NCI-H1694 treated with DMSO at 0.1 percent for 48 hours (cell line): ENCODE measurements around the gene ANKFN1.

Experiments used
- DNase-seq: peaks from one replicate; lab custom pipeline; 2025; lab: John Stamatoyannopoulos, UW

The ANKFN1 gene

DNA sequence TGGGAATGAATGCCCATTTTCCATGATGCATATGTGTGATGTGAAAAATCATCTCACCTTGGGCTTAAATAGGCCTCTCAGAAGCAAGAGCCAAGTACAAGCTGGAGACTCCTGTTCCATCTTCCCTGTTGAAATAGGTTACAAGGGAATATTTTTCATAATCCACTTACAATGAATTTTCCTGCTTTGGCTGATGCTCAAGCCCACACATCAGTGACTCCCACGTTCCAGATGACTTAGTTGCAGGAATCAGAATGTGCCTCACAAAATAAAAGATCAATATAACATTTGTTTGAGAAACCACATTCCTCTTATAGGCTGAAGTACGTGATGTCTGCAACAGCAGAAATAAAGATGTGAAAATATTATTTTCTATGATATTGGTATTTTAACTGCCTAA is 24.1 kb downstream of the ANKFN1 start:
- DNase-seq: no peak

DNA sequence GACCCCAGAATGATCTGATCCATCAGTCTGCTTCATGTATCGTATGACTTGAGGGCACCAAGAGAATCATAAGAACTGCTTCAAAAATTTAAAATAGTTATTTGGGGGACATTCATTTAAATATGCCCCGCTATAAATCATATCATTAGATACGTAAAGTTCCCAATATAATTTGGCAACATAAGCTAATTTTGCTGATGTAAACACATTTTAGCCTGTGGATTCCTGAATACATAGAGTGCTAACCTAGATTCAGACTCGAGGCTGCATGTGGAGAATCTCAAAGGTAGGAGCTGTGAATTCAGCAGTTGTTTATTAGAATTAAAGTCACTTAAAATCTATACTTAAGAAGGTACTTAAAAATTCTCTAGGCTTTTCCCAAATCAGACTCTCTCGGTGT is 24.9 kb downstream of the ANKFN1 start:
- no peak for DNase-seq

DNA sequence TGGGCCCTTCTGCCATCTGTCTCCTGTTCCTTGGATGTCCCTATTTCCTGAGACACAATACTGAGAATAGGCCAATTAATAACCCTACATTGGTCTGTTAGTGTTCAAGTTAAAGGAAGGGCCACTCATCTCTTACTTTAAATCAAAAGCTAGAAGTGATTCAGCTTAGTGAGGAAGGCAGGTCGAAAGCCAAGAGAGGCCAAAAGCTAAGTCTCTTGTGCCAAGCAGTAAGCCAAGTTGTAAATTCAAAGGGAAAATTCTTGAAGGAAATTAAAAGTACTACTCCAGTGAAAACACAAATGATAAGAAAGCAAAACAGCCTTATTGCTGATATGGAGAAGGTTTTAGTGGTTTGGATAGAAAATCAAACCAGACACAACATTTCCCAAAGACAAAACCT is 28.8 kb downstream of the ANKFN1 start:
- no peak for DNase-seq

DNA sequence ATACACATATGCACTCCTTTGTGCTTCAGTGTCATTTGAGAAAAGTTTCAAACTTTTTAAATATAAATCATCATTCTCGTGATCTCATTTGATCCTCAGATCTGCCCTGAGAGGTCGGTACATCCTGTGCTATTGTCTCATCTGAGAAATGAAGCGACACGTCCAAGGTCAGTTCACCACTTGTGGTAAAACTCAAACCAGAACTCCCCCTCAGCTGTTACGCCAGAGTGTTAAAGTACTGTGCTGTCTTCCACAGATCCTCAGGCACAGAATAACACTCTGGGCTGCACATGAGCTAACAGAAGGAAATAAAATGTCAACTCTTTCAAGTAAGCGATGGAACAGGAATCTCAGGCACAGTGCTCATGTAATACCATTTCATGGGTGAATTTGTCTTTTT is 31.4 kb downstream of the ANKFN1 start:
- no peak for DNase-seq

DNA sequence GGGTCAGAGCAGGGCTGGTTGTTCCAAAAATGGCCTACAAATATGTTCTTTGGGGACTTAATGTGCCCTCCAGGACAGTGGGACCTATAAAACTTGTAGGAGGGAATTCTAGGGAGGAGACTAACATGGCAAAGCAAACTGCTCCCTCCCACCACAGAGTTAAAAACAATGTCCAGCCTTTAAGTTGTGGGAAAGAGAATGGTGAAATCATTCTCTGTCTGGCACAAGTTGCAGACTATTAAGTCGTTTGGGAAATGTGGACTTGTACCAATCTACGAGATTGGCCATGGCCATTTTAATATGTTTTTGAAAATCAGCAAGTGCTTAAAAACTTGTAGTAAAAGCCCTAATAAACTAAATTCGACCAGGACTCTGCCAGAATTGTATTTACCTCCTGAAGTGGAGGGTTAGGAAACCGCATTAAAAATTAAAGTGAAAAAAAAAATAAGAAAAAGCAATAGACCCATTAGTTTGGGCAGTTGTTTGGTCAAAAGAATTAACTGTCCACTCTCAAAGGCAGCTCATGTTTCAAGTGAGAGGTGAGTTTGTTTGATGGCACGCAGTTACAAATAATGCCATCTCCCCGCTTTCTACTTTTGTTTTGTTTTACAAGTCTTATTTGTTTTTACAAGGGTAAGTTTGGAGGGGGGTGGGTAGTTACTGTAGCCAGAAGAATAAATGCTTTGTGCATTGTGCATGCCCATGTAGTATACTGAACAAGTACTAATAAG is 32.4 kb downstream of the ANKFN1 start:
- DNase-seq: no peak

DNA sequence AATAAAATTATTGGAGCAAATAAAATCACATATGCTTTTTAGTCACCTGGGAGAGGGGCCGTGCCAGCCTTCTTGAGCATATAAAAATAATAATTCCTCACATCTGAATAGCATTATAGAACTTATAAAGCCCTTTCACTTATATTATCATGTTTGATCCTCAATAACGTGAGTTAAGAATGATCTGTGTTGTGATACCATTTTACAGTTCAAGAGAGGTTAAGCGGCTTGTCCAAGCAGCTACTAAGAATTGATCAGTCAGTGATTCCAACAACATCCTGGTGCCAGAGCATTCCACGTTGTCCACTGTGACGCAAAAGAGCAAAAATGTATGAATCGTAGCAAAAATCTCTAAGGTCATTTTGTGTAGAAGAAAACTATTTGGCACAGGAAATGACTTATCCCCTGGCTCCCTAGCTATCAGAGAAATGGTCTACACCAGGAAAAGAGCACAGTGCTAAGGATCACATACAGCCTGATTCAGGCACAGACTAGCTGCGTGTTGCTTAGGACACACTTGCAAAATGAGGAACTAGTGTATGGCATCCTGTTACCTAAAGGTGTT is 33.0 kb downstream of the ANKFN1 start:
- no peak for DNase-seq

DNA sequence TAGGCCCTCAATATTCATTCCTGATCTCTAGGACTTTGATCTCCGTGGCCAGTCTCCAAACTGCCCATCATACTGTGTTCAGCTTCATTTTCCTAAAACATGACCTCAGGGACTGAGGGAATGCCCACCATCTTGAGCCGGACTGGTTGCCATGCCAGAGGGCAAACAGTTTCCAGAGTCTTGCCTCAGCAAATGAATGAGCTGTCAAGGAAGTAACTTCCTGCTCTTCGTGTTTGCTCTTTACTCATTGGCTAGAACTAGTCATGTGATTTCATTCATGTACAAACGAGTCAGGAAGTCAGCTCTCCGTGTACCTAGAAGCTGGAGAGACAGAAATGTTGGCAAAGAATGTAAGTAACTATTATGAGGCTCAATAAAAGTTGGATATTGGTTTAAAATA is 50.2 kb downstream of the ANKFN1 start:
- DNase-seq: no peak

DNA sequence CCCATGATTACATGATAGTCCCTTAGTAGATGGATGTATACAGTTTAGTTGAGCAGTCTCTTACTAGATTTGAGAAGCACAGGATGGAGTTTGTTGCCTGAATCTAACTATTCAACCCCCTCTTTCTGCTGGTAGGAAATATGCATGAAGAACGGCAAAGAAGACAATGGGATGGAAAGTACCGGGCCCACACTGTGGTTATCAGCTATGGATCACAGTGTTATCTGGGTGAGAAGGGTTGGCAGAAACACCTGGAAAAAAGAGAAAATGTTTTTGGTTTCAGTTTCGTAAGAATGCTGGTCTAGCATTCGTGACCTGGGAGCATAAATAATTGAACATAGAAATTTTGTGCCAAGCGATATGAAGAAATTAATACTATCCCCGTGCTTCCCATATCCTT is 53.1 kb downstream of the ANKFN1 start:
- no peak for DNase-seq

DNA sequence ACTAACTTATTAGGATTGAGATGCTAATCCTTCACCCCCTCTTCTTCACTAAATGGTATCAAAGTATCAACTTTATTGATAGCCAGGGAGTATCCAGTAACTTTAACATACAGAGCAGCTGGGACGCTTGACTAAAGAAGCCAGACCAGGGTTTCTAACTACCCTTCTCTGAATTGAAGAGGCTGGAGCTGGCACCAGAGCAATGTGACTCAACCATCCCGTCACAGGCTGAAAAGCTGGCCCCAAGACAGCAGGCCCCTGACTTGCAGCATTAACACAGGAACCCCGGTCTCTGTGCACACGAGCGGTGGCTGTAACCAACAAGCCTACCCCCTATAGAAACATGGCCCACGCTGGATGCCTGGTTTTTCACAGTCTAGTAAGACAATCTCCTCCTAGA is 59.8 kb downstream of the ANKFN1 start:
- DNase-seq: no peak

DNA sequence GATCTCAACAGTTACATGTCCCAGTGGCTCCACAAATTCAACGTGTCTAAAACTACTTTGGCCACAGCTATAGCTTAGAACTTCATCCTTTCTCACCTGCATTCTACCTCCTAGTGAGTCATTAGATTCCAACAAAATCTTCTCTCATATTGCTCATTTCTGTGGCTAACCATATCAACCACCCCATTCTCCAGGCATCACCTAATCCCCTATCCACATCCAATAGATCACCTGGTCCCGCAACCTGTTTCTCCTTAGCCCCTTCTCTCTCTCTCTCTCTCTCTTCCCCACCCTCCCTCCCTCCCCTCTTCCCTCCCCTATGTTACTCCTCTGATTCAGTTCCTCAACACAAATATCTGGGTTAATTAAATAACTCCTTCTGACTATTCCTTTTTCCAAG is 64.6 kb downstream of the ANKFN1 start:
- no peak for DNase-seq

DNA sequence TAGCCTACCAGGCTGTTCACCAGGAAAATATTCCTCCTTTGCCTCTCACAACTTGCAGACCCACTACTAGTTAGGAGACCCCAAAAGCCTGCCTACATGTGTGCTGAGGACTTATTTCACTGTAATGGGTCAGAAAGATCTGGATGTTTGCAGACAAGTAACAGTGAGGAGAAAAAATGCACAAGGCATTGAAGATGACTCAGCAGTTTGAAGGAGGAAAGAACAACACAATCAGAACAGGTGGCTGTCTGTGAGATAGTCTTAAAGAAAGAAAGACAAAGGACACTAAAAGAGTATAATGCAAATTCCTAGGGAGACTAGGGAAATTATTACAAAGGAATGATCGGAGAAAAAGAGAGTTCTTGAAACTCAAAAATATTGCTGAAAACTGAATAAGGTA is 69.0 kb downstream of the ANKFN1 start:
- no peak for DNase-seq

DNA sequence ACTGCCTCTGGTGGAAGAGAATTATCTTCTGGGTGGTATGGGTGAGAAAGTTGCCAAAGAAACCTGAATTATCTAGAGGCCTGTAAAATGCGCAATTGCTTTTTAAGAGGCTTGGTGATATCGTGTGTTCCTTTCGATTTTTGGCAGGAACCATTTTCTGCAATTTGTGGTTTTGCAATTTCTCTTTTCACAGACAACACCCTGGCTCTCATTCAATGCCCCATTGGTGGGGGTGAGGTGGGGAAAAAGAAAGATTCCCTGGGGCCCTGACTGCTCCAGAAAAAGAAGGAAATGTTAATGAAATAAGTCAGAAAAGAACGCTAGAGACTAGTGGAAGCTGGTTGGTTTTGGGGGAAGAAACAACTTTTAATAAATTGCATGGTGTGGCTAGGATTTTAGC is 77.4 kb downstream of the ANKFN1 start:
- no peak for DNase-seq

DNA sequence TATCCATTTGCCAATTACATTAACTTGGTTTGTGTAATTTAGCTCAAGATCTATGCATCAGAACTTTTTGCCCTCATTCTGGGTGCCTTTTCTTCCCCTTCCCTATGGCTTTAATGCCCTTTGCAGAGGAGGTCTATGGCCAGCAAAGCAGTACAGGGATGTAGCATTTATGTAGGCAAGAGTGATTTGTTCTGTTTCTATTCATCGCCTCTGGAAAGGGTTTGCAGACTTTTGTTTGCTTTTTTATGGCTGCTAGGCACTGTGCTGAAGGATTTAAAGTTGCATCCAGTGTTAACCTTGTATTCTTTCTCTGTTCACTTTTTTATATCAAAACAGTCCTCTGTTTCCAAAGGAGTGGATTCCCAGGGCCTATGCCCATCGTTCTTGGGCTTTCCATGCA is 78.0 kb downstream of the ANKFN1 start:
- no peak for DNase-seq

DNA sequence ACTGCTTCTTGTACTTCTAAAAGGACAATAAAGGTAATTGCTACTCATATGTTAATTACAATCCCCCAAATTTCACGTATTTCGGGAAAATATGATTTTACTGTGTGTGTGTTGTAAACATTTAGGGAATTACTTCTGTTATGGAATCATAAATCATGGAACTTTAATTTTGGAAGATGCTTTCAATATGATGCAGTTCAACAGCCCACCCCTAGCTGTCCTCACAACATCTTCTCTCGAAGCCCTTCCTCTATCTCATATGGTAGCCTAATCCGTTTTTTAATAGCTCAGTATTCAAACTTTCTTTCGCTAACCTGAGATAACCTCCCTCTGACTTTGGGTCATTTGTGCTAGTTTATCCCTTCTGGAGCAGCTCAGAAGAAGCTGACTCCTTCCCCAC is 78.4 kb downstream of the ANKFN1 start:
- DNase-seq: no peak

DNA sequence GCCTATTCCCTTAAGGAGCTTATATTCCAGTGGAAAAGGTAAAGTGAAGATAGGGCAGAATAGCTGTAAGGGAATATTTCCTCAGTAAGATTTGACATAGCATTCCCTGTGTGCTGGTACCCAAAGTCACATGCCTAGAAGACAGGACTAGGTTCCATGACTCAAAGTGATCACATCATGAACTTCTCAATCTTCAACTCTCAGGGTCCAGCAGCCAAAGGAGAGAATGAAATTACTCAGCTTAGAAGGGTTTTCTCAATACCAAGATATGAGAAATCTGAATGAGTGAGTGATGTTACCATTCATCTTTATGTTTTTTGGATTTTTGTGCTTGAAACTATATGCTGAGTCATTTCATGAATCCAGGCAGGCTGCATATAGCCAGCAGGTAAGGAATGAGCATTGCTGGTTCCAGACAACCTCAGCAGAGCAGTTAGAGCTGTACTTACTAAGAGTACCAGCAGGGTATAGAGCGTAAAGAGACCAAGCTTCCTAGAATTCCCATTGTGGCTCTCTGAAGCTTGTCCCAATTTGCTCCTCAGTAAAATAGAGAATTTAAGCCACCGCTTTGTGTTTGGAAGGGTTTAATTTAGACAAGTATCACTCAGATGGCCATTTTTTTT is 91.1 kb downstream of the ANKFN1 start:
- no peak for DNase-seq

DNA sequence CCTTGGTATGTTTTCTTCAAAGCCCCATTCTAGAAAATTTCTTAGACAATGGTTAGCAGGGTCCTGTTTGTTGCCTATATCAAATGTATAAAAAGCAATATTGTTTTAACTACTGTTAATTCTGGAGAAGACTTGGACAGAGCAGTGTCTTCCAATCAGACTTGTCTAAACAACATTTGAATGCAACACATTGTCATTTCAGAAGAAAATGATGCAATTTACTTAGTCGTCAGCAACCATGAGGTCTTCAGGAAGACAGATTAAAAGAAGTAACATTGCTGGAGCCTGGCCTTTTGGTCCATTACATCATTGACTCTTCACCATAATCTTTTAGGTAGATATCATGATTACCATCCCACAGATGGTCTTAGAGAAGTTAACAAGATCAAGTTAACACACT is 94.5 kb downstream of the ANKFN1 start:
- DNase-seq: no peak

DNA sequence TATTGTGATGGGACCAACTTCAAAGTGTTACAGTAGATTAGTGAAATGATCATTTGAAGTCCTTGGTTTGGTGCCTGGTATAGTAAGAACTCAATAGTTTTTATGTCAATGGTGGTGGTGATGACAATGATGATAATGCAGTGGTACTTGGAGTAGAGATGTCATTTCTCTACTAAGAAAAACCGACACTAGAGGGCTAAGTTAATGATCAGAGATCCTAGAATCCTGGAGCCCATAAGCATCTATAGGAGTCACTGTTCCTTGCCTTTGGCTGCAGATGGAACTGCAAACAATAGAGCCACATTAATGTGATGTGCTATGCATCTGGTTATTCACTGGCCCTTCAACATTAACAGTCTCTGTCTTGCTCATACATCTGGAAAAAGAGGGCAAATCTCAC is 103.8 kb downstream of the ANKFN1 start:
- no peak for DNase-seq

DNA sequence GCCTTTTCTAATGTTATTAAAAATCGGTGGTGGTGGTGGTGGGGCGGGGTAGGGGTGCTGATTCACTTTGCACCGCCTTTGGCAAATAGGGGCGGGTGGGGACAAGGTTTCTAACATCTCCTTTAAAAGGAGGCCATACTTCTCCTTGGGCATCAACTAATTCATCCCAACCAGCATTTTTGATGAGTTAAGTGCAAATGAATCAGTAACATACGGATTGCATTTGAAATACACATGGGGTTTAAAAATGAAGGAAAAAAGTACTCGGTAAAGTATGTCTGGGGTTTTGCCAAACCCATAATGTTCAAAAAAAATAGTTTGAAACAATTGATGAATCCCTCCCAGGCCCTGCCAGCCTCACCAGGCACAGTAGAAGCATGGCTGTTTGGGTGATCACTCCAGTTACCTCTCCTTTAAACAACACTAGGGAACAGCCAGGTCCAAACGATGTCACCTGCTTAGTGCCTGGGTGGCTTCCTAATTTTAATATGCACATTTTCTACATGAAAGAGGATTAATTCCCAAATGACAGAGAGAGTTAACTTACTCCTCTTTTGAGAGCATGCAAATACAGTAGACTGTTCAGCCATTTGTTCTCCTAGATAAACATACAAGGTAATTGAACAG is 107.2 kb downstream of the ANKFN1 start:
- no peak for DNase-seq

DNA sequence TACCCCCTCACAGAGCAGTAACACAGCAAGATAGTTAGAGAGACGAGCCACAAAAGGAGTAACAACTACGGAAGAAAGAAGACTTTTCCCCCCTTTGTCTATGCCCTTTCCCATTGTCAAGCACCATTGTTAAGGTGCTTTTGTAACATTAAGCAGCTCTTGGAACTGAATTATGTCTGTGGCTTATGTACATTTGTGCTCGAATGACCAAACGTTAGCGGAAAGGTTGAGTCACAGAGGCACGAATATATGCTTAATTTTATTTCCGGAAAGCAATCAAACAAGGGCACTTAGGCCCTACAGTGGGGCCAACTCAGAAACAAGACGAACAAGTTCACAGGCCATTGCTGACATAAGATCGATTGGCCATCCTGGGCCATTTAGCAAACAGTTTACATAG is 109.5 kb downstream of the ANKFN1 start:
- DNase-seq: no peak

DNA sequence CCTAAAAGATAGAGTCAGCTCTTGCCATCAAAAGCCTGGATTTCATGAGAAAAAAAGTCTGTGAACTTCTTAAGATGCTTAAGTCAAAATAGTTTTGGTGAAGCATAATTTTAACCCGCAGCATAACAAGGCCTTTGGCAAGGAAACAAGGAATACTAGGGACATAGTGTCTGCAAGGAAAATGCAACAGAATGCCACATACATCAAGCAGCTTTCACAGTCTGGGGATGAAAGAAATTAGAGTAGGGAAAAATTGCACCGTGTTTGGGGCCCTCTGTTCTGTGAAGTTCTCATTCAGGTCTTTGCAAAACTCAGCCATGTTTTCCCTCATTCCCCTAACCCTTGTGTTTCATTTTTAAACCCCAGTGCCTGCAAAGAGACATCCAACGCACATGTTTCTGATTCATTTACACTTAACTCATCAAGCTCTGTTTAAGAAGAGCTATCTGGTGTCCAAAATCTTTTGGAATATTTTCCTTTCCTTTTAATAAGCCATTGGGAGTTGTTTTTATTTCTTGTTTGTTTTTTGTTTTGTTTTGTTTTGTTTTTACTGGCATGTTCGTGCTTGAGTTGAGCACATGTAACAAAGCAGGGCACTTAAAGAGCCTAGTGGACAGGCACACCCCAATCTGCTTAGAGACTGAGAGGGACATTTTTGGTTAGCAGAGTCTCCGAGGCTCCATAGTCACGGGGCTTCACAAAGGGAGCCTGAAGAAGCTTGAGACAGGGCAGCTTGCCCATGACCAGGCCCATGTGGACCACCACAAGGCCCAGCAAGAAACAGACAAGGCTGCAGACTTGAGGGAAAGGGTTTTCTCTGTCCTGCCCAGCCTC is 116.5 kb downstream of the ANKFN1 start:
- DNase-seq: no peak

DNA sequence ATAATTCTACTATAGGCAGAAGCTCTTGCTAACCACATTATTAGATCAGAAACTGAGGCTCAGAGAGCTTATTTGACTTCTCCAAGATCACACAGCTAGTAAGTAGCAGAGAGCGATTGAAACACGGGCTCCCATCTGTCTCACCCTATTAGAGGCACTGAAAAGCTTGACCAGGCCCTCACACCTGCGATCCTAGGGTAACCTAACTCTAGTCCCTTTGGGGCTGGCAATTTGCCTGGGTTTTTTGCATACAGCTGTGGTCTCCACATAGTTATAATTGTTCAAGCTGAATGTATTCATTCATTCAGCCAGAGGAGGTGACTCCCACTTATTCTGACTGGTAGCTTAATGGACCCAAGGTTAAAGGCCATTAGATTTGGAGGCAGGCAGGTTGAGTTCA is 121.2 kb downstream of the ANKFN1 start:
- DNase-seq: no peak

DNA sequence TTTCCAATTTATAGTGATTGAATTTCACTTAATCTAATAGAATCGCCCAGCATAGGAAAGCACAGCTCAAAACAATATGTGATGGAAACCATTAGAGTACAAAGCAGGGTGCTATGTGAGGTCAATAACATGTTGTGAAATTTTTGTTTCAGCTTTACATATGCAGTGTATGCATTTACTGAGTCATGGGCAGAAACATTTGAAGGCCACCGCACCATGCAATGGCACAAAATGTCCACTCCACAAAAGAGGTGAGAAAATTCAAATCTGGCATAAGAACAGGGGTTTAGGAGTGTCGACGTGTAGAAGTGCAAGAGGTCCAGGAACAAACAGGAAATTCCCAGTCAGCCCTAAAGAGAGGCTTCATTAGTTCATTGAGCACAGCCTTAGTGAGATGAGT is 131.2 kb downstream of the ANKFN1 start:
- DNase-seq: no peak
